Neuronal stem cell (in vitro differentiated cells): Measurements from ENCODE around the gene FEZF1.
A peak's percentile ranks its signal among the peaks of the same experiment; 100 is the strongest.
"Not testable (repeated sequence)": the region's sequence is repeated elsewhere in the genome, so short reads cannot be mapped to it uniquely, and the experiment has no call there.

ENCODE experiments used
- DNase-seq: peaks from one replicate; pipeline ENCODE4 v3.0.0-alpha.2; 2013; ENCODE audit warnings: low spot score
- H2AFZ ChIP-seq: one replicate; pipeline ENCODE4 v1.6.1; 2013; ENCODE audit warnings: mild to moderate bottlenecking, low read length, inconsistent platforms
- H2AK5ac ChIP-seq: 2 replicates; pipeline ENCODE4 v1.6.1; 2013; ENCODE audit warnings: low read depth, mild to moderate bottlenecking, inconsistent platforms, low read length, moderate library complexity, mixed read lengths
- H2BK120ac ChIP-seq: 2 replicates; pipeline ENCODE4 v1.6.1; 2013; ENCODE audit warnings: low read depth, mild to moderate bottlenecking, inconsistent platforms, low read length, moderate library complexity, mixed read lengths
- H2BK12ac ChIP-seq: one replicate; pipeline ENCODE4 v1.6.1; 2013; ENCODE audit warnings: low read length, inconsistent platforms
- H2BK15ac ChIP-seq: 2 replicates; pipeline ENCODE4 v1.6.1; 2013; ENCODE audit warnings: mild to moderate bottlenecking, low read length, inconsistent platforms, mixed read lengths
- H2BK5ac ChIP-seq: one replicate; pipeline ENCODE4 v1.6.1; 2013; ENCODE audit warnings: inconsistent platforms, mild to moderate bottlenecking, low read length, moderate library complexity
- H3K14ac ChIP-seq: one replicate; pipeline ENCODE4 v1.6.1; 2013; ENCODE audit warnings: low read length, inconsistent platforms
- H3K18ac ChIP-seq: 2 replicates; pipeline ENCODE4 v1.6.1; 2013; ENCODE audit warnings: low read length, inconsistent platforms
- H3K23ac ChIP-seq: 2 replicates; pipeline ENCODE4 v1.6.1; 2013; ENCODE audit warnings: low read depth, mild to moderate bottlenecking, mixed read lengths, low read length, inconsistent platforms; ENCODE audit not compliant: poor library complexity
- H3K27ac ChIP-seq: replicated peaks from 3 replicates; pipeline ENCODE4 v1.5.1; 2013; ENCODE audit warnings: low read length, inconsistent platforms
- H3K27me3 ChIP-seq, 3 experiments: 2 replicates each; pipeline ENCODE4 v1.6.1; 2013; ENCODE audit warnings: low read length in 3 of 3, mild to moderate bottlenecking in 2 of 3, inconsistent platforms in 1 of 3, low read depth in 1 of 3, mixed read lengths in 1 of 3, moderate library complexity in 1 of 3; ENCODE audit not compliant: control insufficient read depth in 3 of 3, insufficient read depth in 3 of 3
- H3K36me3 ChIP-seq, 2 donors: replicated peaks in 1 of 2; 2 replicates each; pipeline ENCODE4 v1.6.1; 2013; ENCODE audit warnings: low read length in 2 of 2; ENCODE audit not compliant: control insufficient read depth in 2 of 2, insufficient read depth in 2 of 2
- H3K4ac ChIP-seq: 2 replicates; pipeline ENCODE4 v1.6.1; 2013; ENCODE audit warnings: inconsistent platforms, mild to moderate bottlenecking, low read length, moderate library complexity
- H3K4me1 ChIP-seq, 2 donors: 1 replicate in 1 of 2; 2 replicates in 1 of 2; pipeline ENCODE4 v1.6.1; 2013; ENCODE audit warnings: low read length in 2 of 2, low read depth in 1 of 2; ENCODE audit not compliant: control insufficient read depth in 2 of 2, insufficient read depth in 1 of 2
- H3K4me2 ChIP-seq: one replicate; pipeline ENCODE4 v1.6.1; 2013; ENCODE audit warnings: mild to moderate bottlenecking, low read length, inconsistent platforms; ENCODE audit not compliant: insufficient read depth, poor library complexity, severe bottlenecking
- H3K4me3 ChIP-seq, 2 donors: 2 replicates each; pipeline ENCODE4 v1.5.1; 2013; ENCODE audit warnings: low read length in 2 of 2, mild to moderate bottlenecking in 2 of 2, inconsistent platforms in 1 of 2, moderate library complexity in 1 of 2
- H3K79me1 ChIP-seq: one replicate; pipeline ENCODE4 v1.6.1; 2013; ENCODE audit warnings: low read depth, mild to moderate bottlenecking, inconsistent platforms, low read length, moderate library complexity
- H3K9ac ChIP-seq: one replicate; pipeline ENCODE4 v1.6.1; 2013; ENCODE audit warnings: mild to moderate bottlenecking, low read depth, low read length, inconsistent platforms; ENCODE audit not compliant: poor library complexity
- H3K9me3 ChIP-seq, 2 donors: replicated peaks in 1 of 2; 2 replicates each; pipeline versions ENCODE3 to v1.6.1; 2013; ENCODE audit warnings: low read length in 2 of 2, mild to moderate bottlenecking in 2 of 2, inconsistent platforms in 1 of 2, low read depth in 1 of 2, mixed read lengths in 1 of 2, moderate library complexity in 1 of 2; ENCODE audit not compliant: control insufficient read depth in 2 of 2, insufficient read depth in 1 of 2
- H4K8ac ChIP-seq: one replicate; pipeline ENCODE4 v1.6.1; 2013; ENCODE audit warnings: low read depth, mild to moderate bottlenecking, inconsistent platforms, low read length, moderate library complexity
- H4K91ac ChIP-seq: one replicate; pipeline ENCODE4 v1.6.1; 2013; ENCODE audit warnings: low read length, low read depth, mild to moderate bottlenecking, inconsistent platforms; ENCODE audit not compliant: poor library complexity
- WGBS, 2 donors: extraction: QIAGEN DNeasy Blood & Tissue Kit; methylation state at CpG; one replicate each; pipeline ENCODE4 v1.1.7; 2013; ENCODE audit warnings: missing lambda C conversion rate in 2 of 2, mixed read lengths in 1 of 2; ENCODE audit not compliant: insufficient read length in 2 of 2, insufficient replicate concordance in 1 of 2; ENCODE audit errors: extremely low coverage in 2 of 2; 5-methylcytosine and 5-hydroxymethylcytosine counted together

The FEZF1 gene

GRCh38 chr7:122289426-122289825 lies 15.1 kb downstream of the FEZF1 start:
- H3K27ac ChIP-seq: no peak overlapping the region
- H3K14ac ChIP-seq: no peak overlapping the region
- H3K18ac ChIP-seq: no peak overlapping the region
- H4K8ac ChIP-seq: no peak overlapping the region
- no peak overlapping the region for H2BK12ac ChIP-seq
- H3K4me1 ChIP-seq: no peaks in the 10 kb centered on the region
- H2BK15ac ChIP-seq: no peak overlapping the region
- H3K4me3 ChIP-seq: no peak overlapping the region
- H3K4me2 ChIP-seq: no peak overlapping the region
- H4K91ac ChIP-seq: no peak overlapping the region
- DNase-seq: no peak
- H3K27me3 ChIP-seq: peaks cover 0 to 7% (median 0%) of the 10 kb centered on the region in 3 experiments
- H3K9me3 ChIP-seq: peaks cover 0 to 5% of the 10 kb centered on the region in 2 donors
- H3K23ac ChIP-seq: no peak overlapping the region
- no peak overlapping the region for H2BK5ac ChIP-seq
- H3K36me3 ChIP-seq: no peaks in the 10 kb centered on the region
- H3K79me1 ChIP-seq: no peaks in the 10 kb centered on the region
- no peak overlapping the region for H2BK120ac ChIP-seq
- no peak overlapping the region for H3K9ac ChIP-seq
- no peak overlapping the region for H2AK5ac ChIP-seq
- no peak overlapping the region for H2AFZ ChIP-seq
- no peak overlapping the region for H3K4ac ChIP-seq
- WGBS, 2 donors: no CpG with 5 or more reads among the region's 1 CpG

- H3K4me1 ChIP-seq, H3K4me3 ChIP-seq, H2AFZ ChIP-seq, H3K23ac ChIP-seq, H2BK120ac ChIP-seq, DNase-seq, H2BK12ac ChIP-seq, H3K27ac ChIP-seq, H2AK5ac ChIP-seq, H3K18ac ChIP-seq, H3K4ac ChIP-seq, H2BK5ac ChIP-seq, H3K27me3 ChIP-seq, H3K36me3 ChIP-seq, H3K14ac ChIP-seq, H4K91ac ChIP-seq, H4K8ac ChIP-seq, H3K9ac ChIP-seq, H2BK15ac ChIP-seq, H3K9me3 ChIP-seq, H3K79me1 ChIP-seq: not testable (repeated sequence)
- H3K4me2 ChIP-seq: peak overlapping the region; percentile 25
- WGBS, 2 donors: no CpG with 5 or more reads among the region's 24 CpGs
Observed at GRCh38 chr7:122284608-122285007, 19.9 kb downstream of the FEZF1 start.

- Histone ChIP-seq H3K14ac (no peak overlapping the region), H3K9me3 (peaks cover 0 to 2% of the 10 kb centered on the region in 2 donors), H4K8ac (no peak overlapping the region), H2BK5ac (no peak overlapping the region), H2AFZ (no peak overlapping the region), H3K4ac (no peak overlapping the region), H3K4me2 (no peak overlapping the region), H3K4me3 (no peak overlapping the region), H3K18ac (no peak overlapping the region), H3K27me3 (peaks cover 0 to 6% (median 0%) of the 10 kb centered on the region in 3 experiments), H2AK5ac (no peak overlapping the region), H4K91ac (no peak overlapping the region), H3K27ac (no peak overlapping the region), H3K4me1 (peaks cover 0 to 2% of the 10 kb centered on the region in 2 donors), H3K36me3 (no peaks in the 10 kb centered on the region), H2BK12ac (no peak overlapping the region), H3K79me1 (no peaks in the 10 kb centered on the region), H3K23ac (no peak overlapping the region), H2BK15ac (no peak overlapping the region), H3K9ac (no peak overlapping the region), H2BK120ac (no peak overlapping the region)
- no peak for DNase-seq
- WGBS, 2 donors: no CpG with 5 or more reads among the region's 2 CpGs
Observed at GRCh38 chr7:122273117-122273516, 31.4 kb downstream of the FEZF1 start.

GRCh38 chr7:122269241-122269640 lies 35.3 kb downstream of the FEZF1 start:
- Histone ChIP-seq H3K27me3 (peaks cover 0 to 13% (median 0%) of the 10 kb centered on the region in 3 experiments), H3K14ac (no peak overlapping the region), H3K4ac (no peak overlapping the region), H3K79me1 (no peaks in the 10 kb centered on the region), H4K8ac (no peak overlapping the region), H3K4me2 (no peak overlapping the region), H2BK5ac (no peak overlapping the region), H2AK5ac (no peak overlapping the region), H3K4me3 (no peak overlapping the region), H4K91ac (no peak overlapping the region), H3K9me3 (peaks cover 0 to 2% of the 10 kb centered on the region in 2 donors), H3K23ac (no peak overlapping the region), H2AFZ (no peak overlapping the region), H2BK12ac (no peak overlapping the region), H2BK15ac (no peak overlapping the region), H3K4me1 (peaks cover 0 to 2% of the 10 kb centered on the region in 2 donors), H3K36me3 (no peaks in the 10 kb centered on the region), H3K18ac (no peak overlapping the region), H3K27ac (no peak overlapping the region), H3K9ac (no peak overlapping the region), H2BK120ac (no peak overlapping the region)
- WGBS, 2 donors: no CpG with 5 or more reads among the region's 1 CpG
- no peak for DNase-seq
